Ovary (tissue), 3 donors: ENCODE results near the gene ZNF230.

ENCODE experiments used
- CTCF ChIP-seq, 3 donors: fragments of 450-650 bp in 2 of 3; fragments of 200-600 bp in 1 of 3; IDR thresholded peaks; one replicate each; pipeline versions ENCODE4 v1.5.1 to v1.8.0; 2016 to 2022; ENCODE audit warnings: antibody characterized with exemption in 3 of 3, mild to moderate bottlenecking in 1 of 3
- EP300 ChIP-seq: sonication (generic); formaldehyde crosslinking; IDR thresholded peaks from one replicate; pipeline ENCODE4 v1.6.1; 2017; ENCODE audit warnings: antibody characterized with exemption
- donor health status: DM: no; HTN: no; CAD: no.

- TF ChIP-seq CTCF (IDR thresholded peaks at IDR 0.05): no peak
- TF ChIP-seq EP300: no peak
These were observed 18.7 kb upstream of the ZNF230 start, which contains the start of gene ZNF155 for GRCh38 chr19:43983912-43984686.
